Ectodermal cell (in vitro differentiated cells): Measurements from ENCODE around the gene AP4B1.

ENCODE experiments used
- H3K27ac ChIP-seq: 2 replicates; pipeline ENCODE4 v1.7.0; 2013; ENCODE audit warnings: mild to moderate bottlenecking, low read depth, low read length; ENCODE audit not compliant: insufficient read depth, poor library complexity, severe bottlenecking
- H3K27me3 ChIP-seq: 2 replicates; pipeline ENCODE4 v1.7.0; 2013; ENCODE audit warnings: mild to moderate bottlenecking, low read length; ENCODE audit not compliant: insufficient read depth, control insufficient read depth, poor library complexity, severe bottlenecking
- H3K36me3 ChIP-seq: one replicate; pipeline ENCODE4 v1.7.0; 2013; ENCODE audit warnings: low read length; ENCODE audit not compliant: control insufficient read depth, insufficient read depth
- H3K4me1 ChIP-seq: one replicate; pipeline ENCODE4 v1.7.0; 2013; ENCODE audit warnings: low read length; ENCODE audit not compliant: control insufficient read depth, insufficient read depth
- H3K4me3 ChIP-seq: 2 replicates; pipeline ENCODE4 v1.7.0; 2013; ENCODE audit warnings: low read depth, low read length, control low read depth; ENCODE audit not compliant: insufficient read depth
- H3K9me3 ChIP-seq: 2 replicates; pipeline ENCODE4 v1.7.0; 2013; ENCODE audit warnings: mild to moderate bottlenecking, low read length, moderate library complexity; ENCODE audit not compliant: control insufficient read depth
- WGBS, 2 experiments: methylation state at CpG; one replicate each; pipeline ENCODE4 v1.1.7; 2013; ENCODE audit warnings: missing lambda C conversion rate in 2 of 2; 5-methylcytosine and 5-hydroxymethylcytosine counted together

The AP4B1 gene

DNA sequence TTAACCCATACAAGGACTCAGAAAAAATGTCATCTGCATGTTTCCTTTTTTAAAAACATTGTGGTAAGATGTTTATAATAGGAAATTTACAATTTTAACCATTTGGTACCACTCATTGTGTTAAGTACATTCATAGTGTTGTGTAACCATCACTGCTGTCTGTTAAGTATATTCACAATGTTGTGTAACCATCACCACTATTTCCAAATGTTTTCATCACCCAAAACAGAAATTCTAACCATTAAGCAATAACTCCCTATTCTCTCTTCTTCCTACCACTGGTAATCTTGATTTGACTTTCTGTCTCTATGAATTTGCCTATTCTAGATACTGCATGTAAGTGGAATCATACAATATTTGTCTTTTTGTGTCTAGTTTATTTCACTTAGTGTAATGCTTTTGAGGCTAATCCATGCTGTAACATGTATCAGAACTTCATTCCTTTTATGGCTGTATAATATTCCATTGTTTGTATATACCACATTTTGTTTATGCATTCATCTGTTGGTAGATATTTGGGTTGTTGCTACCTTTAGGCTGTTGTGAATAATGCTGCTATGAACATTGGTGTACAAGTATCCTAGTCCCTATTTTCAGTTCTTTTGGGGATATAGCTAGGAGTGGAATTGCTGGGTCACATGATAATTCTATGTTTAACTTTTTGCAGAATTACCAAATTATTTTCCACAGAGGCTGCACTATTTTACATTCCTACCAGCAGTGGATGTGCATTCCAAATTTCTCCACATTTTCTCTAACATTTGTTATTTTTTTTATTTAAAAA, 38.6 kb upstream of the AP4B1 start:
- Histone ChIP-seq H3K27me3 (no peaks in the 10 kb centered on the region), H3K9me3 (no peaks in the 10 kb centered on the region), H3K36me3 (peaks cover 14% of the 10 kb centered on the region), H3K27ac (no peak overlapping the region), H3K4me1 (peaks cover 11% of the 10 kb centered on the region), H3K4me3 (no peak overlapping the region)

DNA sequence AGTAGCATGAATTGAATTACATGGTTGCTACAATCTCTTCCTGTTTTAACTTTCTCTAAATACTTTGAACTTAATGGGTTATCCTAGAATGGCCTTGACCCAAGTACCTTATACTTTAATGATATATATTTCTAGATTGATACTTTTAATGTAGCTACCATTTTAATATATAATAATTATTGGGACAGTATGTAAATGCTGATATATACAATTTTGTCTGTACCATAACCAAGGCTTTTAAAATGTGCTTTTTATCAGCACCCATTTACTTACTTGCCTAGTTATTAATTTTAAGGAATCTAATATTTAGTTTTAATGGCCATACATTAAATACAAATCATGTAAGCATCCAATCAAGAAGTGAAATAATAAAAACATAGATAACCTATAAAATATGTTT, 37.9 kb upstream of the AP4B1 start:
- Histone ChIP-seq H3K27me3 (no peaks in the 10 kb centered on the region), H3K36me3 (peaks cover 14% of the 10 kb centered on the region), H3K4me3 (no peak overlapping the region), H3K27ac (no peak overlapping the region), H3K4me1 (peaks cover 11% of the 10 kb centered on the region), H3K9me3 (no peaks in the 10 kb centered on the region)

- H3K27me3 ChIP-seq = no peaks in the 10 kb centered on the region
- 94 to 96% methylated on average over 6 to 7 of the region's 7 CpGs for WGBS, 2 experiments
- H3K27ac ChIP-seq = no peak overlapping the region
- H3K36me3 ChIP-seq = peaks cover 14% of the 10 kb centered on the region
- H3K4me3 ChIP-seq = no peak overlapping the region
- H3K9me3 ChIP-seq = no peaks in the 10 kb centered on the region
- peaks cover 4% of the 10 kb centered on the region for H3K4me1 ChIP-seq
Observed at GRCh38 chr1:113941245-113941559, 36.6 kb upstream of the AP4B1 start.

DNA sequence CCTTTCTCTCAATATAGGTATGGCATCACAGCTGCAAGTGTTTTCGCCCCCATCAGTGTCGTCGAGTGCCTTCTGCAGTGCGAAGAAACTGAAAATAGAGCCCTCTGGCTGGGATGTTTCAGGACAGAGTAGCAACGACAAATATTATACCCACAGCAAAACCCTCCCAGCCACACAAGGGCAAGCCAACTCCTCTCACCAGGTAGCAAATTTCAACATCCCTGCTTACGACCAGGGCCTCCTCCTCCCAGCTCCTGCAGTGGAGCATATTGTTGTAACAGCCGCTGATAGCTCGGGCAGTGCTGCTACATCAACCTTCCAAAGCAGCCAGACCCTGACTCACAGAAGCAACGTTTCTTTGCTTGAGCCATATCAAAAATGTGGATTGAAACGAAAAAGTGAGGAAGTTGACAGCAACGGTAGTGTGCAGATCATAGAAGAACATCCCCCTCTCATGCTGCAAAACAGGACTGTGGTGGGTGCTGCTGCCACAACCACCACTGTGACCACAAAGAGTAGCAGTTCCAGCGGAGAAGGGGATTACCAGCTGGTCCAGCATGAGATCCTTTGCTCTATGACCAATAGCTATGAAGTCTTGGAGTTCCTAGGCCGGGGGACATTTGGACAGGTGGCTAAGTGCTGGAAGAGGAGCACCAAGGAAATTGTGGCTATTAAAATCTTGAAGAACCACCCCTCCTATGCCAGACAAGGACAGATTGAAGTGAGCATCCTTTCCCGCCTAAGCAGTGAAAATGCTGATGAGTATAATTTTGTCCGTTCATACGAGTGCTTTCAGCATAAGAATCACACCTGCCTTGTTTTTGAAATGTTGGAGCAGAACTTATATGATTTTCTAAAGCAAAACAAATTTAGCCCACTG, 36.0 kb upstream of the AP4B1 start:
- no peaks in the 10 kb centered on the region for H3K27me3 ChIP-seq
- no peaks in the 10 kb centered on the region for H3K9me3 ChIP-seq
- WGBS, 2 experiments = 90 to 93% methylated on average over 16 of the region's 16 CpGs
- no peaks in the 10 kb centered on the region for H3K4me1 ChIP-seq
- H3K4me3 ChIP-seq = no peak overlapping the region
- H3K27ac ChIP-seq = no peak overlapping the region
- peaks cover 14% of the 10 kb centered on the region for H3K36me3 ChIP-seq

DNA sequence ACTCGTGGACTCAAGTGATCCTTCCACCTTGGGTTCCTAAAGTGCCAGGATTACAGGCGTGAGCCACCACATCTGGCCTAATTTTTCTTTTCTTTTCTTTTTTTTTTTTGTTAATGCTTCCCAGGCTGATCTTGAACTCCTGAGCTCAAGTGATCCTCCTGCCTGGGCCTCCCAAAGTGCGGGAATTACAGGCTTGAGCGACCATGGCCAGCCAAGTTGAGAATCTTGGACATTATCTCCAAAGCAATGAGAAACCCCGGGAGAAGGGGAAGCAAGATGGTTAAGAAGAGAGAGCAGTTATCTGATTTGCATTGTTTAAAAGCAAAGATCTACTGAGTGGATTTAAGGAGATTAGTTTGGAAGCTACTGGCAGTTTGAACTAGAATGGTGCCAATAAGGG, 33.6 kb upstream of the AP4B1 start:
- Histone ChIP-seq H3K4me3 (no peak overlapping the region), H3K27me3 (no peaks in the 10 kb centered on the region), H3K36me3 (peaks cover 7% of the 10 kb centered on the region), H3K9me3 (no peaks in the 10 kb centered on the region), H3K4me1 (no peaks in the 10 kb centered on the region), H3K27ac (no peak overlapping the region)
- WGBS, 2 experiments = 69 to 71% methylated on average over 5 of the region's 5 CpGs

DNA sequence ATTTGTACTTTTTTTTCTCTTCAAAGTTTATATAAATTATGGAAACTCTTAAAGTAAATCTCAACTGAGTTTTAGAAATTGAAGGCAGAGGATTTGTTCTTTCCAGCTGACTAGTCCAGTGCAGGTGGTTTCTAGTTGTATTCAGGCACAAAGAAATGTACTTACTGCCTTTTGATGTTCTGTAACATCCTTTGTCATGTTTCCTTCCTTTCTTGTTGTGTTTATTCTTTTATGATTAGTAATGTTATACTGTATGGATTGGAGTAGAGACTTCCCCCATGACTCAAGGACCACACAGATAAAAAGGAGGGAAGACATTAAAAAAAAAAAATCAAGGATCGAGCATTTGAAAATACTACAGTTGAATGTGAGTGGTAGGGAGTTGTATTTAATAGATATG, 32.5 kb upstream of the AP4B1 start:
- H3K36me3 ChIP-seq = peaks cover 6% of the 10 kb centered on the region
- no peak overlapping the region for H3K4me3 ChIP-seq
- no peak overlapping the region for H3K27ac ChIP-seq
- no peaks in the 10 kb centered on the region for H3K27me3 ChIP-seq
- peaks cover under 1% of the 10 kb centered on the region for H3K4me1 ChIP-seq
- 92 to 100% methylated on average over 1 of the region's 1 CpG for WGBS, 2 experiments
- no peaks in the 10 kb centered on the region for H3K9me3 ChIP-seq

DNA sequence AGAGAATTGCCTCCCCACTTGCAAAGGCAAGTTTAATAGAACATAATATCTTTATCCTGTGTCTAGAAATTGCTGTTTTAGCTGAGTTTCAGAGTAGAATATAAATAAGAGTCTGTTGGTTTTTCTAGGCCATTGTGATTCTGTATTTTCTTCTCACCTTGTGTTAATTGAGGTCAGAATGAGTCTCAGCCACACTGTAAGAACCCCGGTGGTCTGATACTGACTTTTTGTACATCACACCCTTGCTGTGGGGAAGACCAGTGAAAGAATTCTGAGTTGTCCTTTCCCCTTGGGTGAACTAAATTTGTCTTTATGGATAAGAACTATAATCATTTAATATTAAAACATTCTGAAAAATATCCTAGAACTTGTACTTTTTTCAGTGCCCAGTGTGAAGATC, 31.4 kb upstream of the AP4B1 start:
- peaks cover 10% of the 10 kb centered on the region for H3K4me1 ChIP-seq
- no peak overlapping the region for H3K27ac ChIP-seq
- H3K9me3 ChIP-seq = no peaks in the 10 kb centered on the region
- H3K36me3 ChIP-seq = peaks cover 6% of the 10 kb centered on the region
- WGBS, 2 experiments = 100% methylated on average over 1 of the region's 1 CpG
- no peak overlapping the region for H3K4me3 ChIP-seq
- no peaks in the 10 kb centered on the region for H3K27me3 ChIP-seq

DNA sequence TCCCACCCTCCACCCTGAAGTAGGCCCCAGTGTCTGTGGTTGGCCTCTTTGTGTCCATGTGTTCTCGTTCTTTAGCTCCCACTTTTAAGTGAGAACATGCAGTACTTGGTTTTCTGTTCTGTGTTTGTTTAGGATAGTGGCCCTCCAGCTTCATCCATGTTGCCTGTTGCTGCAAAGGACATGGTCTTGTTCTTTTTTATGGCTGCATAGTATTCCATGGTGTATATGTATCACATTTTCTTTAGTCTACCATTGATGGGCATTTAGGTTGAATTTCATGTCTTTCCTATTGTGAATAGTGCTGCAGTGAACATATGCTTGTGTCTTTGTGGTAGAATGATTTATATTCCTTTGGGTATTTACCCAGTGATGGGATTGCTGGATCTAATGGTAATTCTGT, 30.6 kb upstream of the AP4B1 start:
- 87 to 96% methylated on average over 1 of the region's 1 CpG for WGBS, 2 experiments
- H3K27me3 ChIP-seq = no peaks in the 10 kb centered on the region
- no peak overlapping the region for H3K4me3 ChIP-seq
- no peaks in the 10 kb centered on the region for H3K36me3 ChIP-seq
- H3K4me1 ChIP-seq = peaks cover 16% of the 10 kb centered on the region
- H3K27ac ChIP-seq = no peak overlapping the region
- H3K9me3 ChIP-seq = no peaks in the 10 kb centered on the region

DNA sequence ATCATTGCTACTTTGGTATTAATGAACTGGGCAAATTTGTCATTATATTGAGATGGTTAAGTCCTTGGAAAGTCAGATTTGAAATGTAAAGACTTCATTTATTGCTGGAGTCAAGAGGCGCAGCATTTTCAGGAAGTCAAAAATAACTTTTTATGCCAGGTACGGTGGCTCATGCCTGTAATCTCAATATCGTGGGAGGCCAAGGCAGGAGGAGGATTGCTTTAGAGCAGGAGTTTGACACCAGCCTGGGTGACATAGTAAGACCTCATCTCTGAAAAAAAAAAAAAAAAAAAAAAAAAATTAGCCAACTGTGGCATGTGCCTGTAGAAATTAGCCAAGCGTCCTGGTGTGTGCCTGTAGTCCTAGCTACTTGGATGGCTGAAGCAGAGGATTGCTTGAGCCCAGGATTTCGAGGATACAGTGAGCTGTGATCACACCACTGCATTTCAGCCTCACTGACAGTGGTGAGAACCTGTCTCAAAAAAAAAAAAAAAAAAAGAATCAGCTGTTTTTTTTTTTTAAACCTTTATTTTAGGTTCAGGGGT, 30.0 kb upstream of the AP4B1 start:
- WGBS, 2 experiments = 93 to 95% methylated on average over 5 of the region's 5 CpGs
- peaks cover 16% of the 10 kb centered on the region for H3K4me1 ChIP-seq

GRCh38 chr1:113934006-113934405, 29.4 kb upstream of the AP4B1 start:
- no peaks in the 10 kb centered on the region for H3K9me3 ChIP-seq
- H3K27ac ChIP-seq = no peak overlapping the region
- no peaks in the 10 kb centered on the region for H3K36me3 ChIP-seq
- H3K4me3 ChIP-seq = no peak overlapping the region
- no peaks in the 10 kb centered on the region for H3K27me3 ChIP-seq
- H3K4me1 ChIP-seq = peaks cover 16% of the 10 kb centered on the region

More for the DNA sequence above, 30.0 kb upstream of the AP4B1 start:
- no peak overlapping the region for H3K27ac ChIP-seq
- no peaks in the 10 kb centered on the region for H3K9me3 ChIP-seq
- H3K36me3 ChIP-seq = no peaks in the 10 kb centered on the region
- H3K4me3 ChIP-seq = no peak overlapping the region
- H3K27me3 ChIP-seq = no peaks in the 10 kb centered on the region
